H9 (cell line): ENCODE results near the gene SH3GLB2. TPM values are rescaled to one million over a fixed set of nuclear protein-coding genes. Genes with fewer than 3 reads are reported as not detected.

ENCODE experiments used
- DNase-seq: peaks from one replicate; pipeline ENCODE4 v3.0.0-alpha.2; 2017
- H2AFZ ChIP-seq: one replicate; pipeline ENCODE4 v1.6.1; 2013; ENCODE audit warnings: mild to moderate bottlenecking, low read length, control low read depth, moderate library complexity
- H2AK5ac ChIP-seq: 2 replicates; pipeline ENCODE4 v1.6.1; 2013; ENCODE audit warnings: low read length, control low read depth, mixed read lengths; ENCODE audit not compliant: insufficient read length
- H2BK120ac ChIP-seq: one replicate; pipeline ENCODE4 v1.6.1; 2013; ENCODE audit warnings: low read depth, mild to moderate bottlenecking, low read length, control low read depth, inconsistent platforms; ENCODE audit not compliant: poor library complexity, severe bottlenecking
- H2BK12ac ChIP-seq: 2 replicates; pipeline ENCODE4 v1.6.1; 2013; ENCODE audit warnings: low read length, control low read depth, mixed read lengths, low read depth; ENCODE audit not compliant: insufficient read length
- H2BK15ac ChIP-seq: 2 replicates; pipeline ENCODE4 v1.6.1; 2013; ENCODE audit warnings: low read depth, low read length, control low read depth
- H2BK20ac ChIP-seq: one replicate; pipeline ENCODE4 v1.6.1; 2013; ENCODE audit warnings: low read depth, mild to moderate bottlenecking, low read length, control low read depth, inconsistent platforms; ENCODE audit not compliant: poor library complexity, severe bottlenecking
- H2BK5ac ChIP-seq: 2 replicates; pipeline ENCODE4 v1.6.1; 2013; ENCODE audit warnings: low read length, control low read depth, mixed read lengths; ENCODE audit not compliant: insufficient read length
- H3K14ac ChIP-seq: 2 replicates; pipeline ENCODE4 v1.6.1; 2013; ENCODE audit warnings: low read length, control low read depth; ENCODE audit not compliant: insufficient read depth
- H3K18ac ChIP-seq: 2 replicates; pipeline ENCODE4 v1.6.1; 2013; ENCODE audit warnings: low read depth, mild to moderate bottlenecking, mixed read lengths, low read length, control low read depth; ENCODE audit not compliant: insufficient read length
- H3K23ac ChIP-seq: 2 replicates; pipeline ENCODE4 v1.6.1; 2013; ENCODE audit warnings: low read length, control low read depth, mixed read lengths, low read depth; ENCODE audit not compliant: insufficient read length
- H3K23me2 ChIP-seq: 2 replicates; pipeline ENCODE4 v1.6.1; 2013; ENCODE audit warnings: low read depth, mild to moderate bottlenecking, mixed read lengths, low read length, control low read depth; ENCODE audit not compliant: insufficient read length, poor library complexity, severe bottlenecking
- H3K27ac ChIP-seq: 2 replicates; pipeline ENCODE4 v1.5.1; 2013; ENCODE audit warnings: low read length, control low read depth, mixed read lengths, low read depth; ENCODE audit not compliant: insufficient read length
- H3K27me3 ChIP-seq: 2 replicates; pipeline ENCODE4 v1.6.1; 2013; ENCODE audit warnings: low read length, control low read depth, inconsistent platforms; ENCODE audit not compliant: insufficient read depth
- H3K4ac ChIP-seq: 2 replicates; pipeline ENCODE4 v1.6.1; 2013; ENCODE audit warnings: low read depth, mild to moderate bottlenecking, control low read depth, inconsistent platforms, low read length, moderate library complexity
- H3K4me1 ChIP-seq: 2 replicates; pipeline ENCODE4 v1.6.1; 2013; ENCODE audit warnings: low read length, control low read depth, inconsistent platforms; ENCODE audit not compliant: insufficient read depth
- H3K4me2 ChIP-seq: 2 replicates; pipeline ENCODE4 v1.6.1; 2013; ENCODE audit warnings: low read length, control low read depth, mixed read lengths; ENCODE audit not compliant: insufficient read length, insufficient read depth
- H3K56ac ChIP-seq: 2 replicates; pipeline ENCODE4 v1.6.1; 2013; ENCODE audit warnings: low read depth, mild to moderate bottlenecking, mixed read lengths, low read length, control low read depth; ENCODE audit not compliant: insufficient read length
- H3K79me1 ChIP-seq: 2 replicates; pipeline ENCODE4 v1.6.1; 2013; ENCODE audit warnings: low read depth, mild to moderate bottlenecking, moderate library complexity, low read length, control low read depth, inconsistent platforms; ENCODE audit not compliant: insufficient read depth, poor library complexity, severe bottlenecking
- H3K79me2 ChIP-seq: 2 replicates; pipeline ENCODE4 v1.6.1; 2013; ENCODE audit warnings: low read length, control low read depth, inconsistent platforms; ENCODE audit not compliant: insufficient read depth
- H3K9ac ChIP-seq: 2 replicates; pipeline ENCODE4 v1.6.1; 2013; ENCODE audit warnings: low read length, control low read depth, mixed read lengths; ENCODE audit not compliant: insufficient read length; ENCODE audit errors: extremely low read depth
- H3K9me3 ChIP-seq: one replicate; pipeline ENCODE4 v1.6.1; 2013; ENCODE audit warnings: low read depth, low read length, inconsistent platforms; ENCODE audit not compliant: control insufficient read depth
- H3T11ph ChIP-seq: one replicate; pipeline ENCODE4 v1.6.1; 2013; ENCODE audit warnings: mild to moderate bottlenecking, low read length, control low read depth, inconsistent platforms
- H4K20me1 ChIP-seq: one replicate; pipeline ENCODE4 v1.6.1; 2013; ENCODE audit not compliant: control insufficient read depth, insufficient read length, insufficient read depth
- H4K5ac ChIP-seq: 2 replicates; pipeline ENCODE4 v1.6.1; 2013; ENCODE audit warnings: low read depth, mild to moderate bottlenecking, mixed read lengths, low read length, control low read depth; ENCODE audit not compliant: insufficient read length
- H4K8ac ChIP-seq: replicated peaks from 2 replicates; pipeline ENCODE4 v1.6.1; 2013; ENCODE audit warnings: low read length, control low read depth, mixed read lengths, low read depth; ENCODE audit not compliant: insufficient read length
- H4K91ac ChIP-seq: 2 replicates; pipeline ENCODE4 v1.6.1; 2013; ENCODE audit warnings: low read depth, mild to moderate bottlenecking, moderate library complexity, mixed read lengths, low read length, control low read depth; ENCODE audit not compliant: insufficient read length
- H3K27ac Mint-ChIP-seq, 3 experiments: 2 replicates in 2 of 3; 3 replicates in 1 of 3; pipeline ENCODE4 v1.8.0; 2020 to 2021; ENCODE audit warnings: mixed read lengths in 3 of 3, mild to moderate bottlenecking in 1 of 3, moderate library complexity in 1 of 3
- H3K27me3 Mint-ChIP-seq: 2 replicates; pipeline ENCODE4 v1.8.0; 2021; ENCODE audit warnings: low read depth, mild to moderate bottlenecking, moderate library complexity, mixed read lengths
- H3K36me3 Mint-ChIP-seq, 3 experiments: 2 replicates in 2 of 3; 3 replicates in 1 of 3; pipeline ENCODE4 v1.8.0; 2020 to 2021; ENCODE audit warnings: low read depth in 3 of 3, mixed read lengths in 3 of 3; ENCODE audit not compliant: insufficient read depth in 1 of 3
- H3K4me1 Mint-ChIP-seq, 2 experiments: 2 replicates each; pipeline ENCODE4 v1.8.0; 2020; ENCODE audit warnings: mixed read lengths in 2 of 2
- H3K4me3 Mint-ChIP-seq, 2 experiments: 2 replicates in 1 of 2; 3 replicates in 1 of 2; pipeline ENCODE4 v1.8.0; 2020 to 2021; ENCODE audit warnings: mild to moderate bottlenecking in 2 of 2, mixed read lengths in 2 of 2, moderate library complexity in 1 of 2
- H3K9me3 Mint-ChIP-seq, 2 experiments: 2 replicates in 1 of 2; 3 replicates in 1 of 2; pipeline ENCODE4 v1.8.0; 2020; ENCODE audit warnings: mild to moderate bottlenecking in 2 of 2, mixed read lengths in 2 of 2, moderate library complexity in 1 of 2
- WGBS: extraction: QIAGEN DNeasy Blood & Tissue Kit; methylation state at CpG from one replicate; pipeline ENCODE4 v1.1.7; 2013; ENCODE audit warnings: missing lambda C conversion rate, low lambda C conversion rate, mixed read lengths; ENCODE audit not compliant: insufficient read length; ENCODE audit errors: extremely low coverage; 5-methylcytosine and 5-hydroxymethylcytosine counted together
- total RNA-seq: library from RNA; stranded (reverse); gene quantifications from 2 replicates; pipeline ENCODE4 v1.2.1, GENCODE V29; 2021
- TF ChIP-seq, protein P1 (sequence below): fragments of 200-600 bp; sonication (generic); conservative IDR thresholded peaks from 3 replicates; pipeline ENCODE4 v1.8.0; 2021; ENCODE audit warnings: antibody characterized with exemption, mild to moderate bottlenecking

SH3GLB2 gene
- total RNA-seq, 1 experiment from 2014 or later: 69.5 TPM

DNA sequence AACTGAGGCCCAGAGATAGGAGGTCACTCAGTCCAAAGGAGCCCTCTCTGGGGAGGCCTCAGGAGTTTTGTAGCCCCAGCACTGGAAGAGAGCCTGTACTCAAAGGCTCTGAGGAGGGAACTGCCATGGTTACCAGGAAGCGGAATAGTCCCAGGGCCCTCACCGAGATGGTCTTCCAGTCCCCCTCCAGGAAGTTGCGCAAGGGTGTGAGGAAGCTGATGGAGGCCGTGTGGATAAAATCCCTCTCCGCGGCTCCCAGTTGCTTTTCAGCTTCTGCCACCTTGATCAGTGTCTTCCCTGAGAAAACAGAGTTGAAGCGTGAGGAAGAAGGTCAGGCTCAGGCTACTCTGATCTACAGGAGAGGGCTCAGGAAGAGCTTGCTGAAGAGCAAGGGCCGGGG, 13.5 kb downstream of the SH3GLB2 start:
- Histone ChIP-seq H3K18ac (no peak overlapping the region), H3K27ac (no peak overlapping the region), H3K9ac (no peak overlapping the region), H4K20me1 (no peaks in the 10 kb centered on the region), H4K8ac (no peak overlapping the region), H3K23me2 (no peaks in the 10 kb centered on the region), H4K91ac (no peak overlapping the region), H2BK120ac (no peak overlapping the region), H3K23ac (no peak overlapping the region), H2BK12ac (no peak overlapping the region), H2BK15ac (no peak overlapping the region), H3K14ac (no peak overlapping the region), H3T11ph (no peak overlapping the region), H2BK20ac (no peak overlapping the region), H3K79me1 (no peaks in the 10 kb centered on the region), H3K27me3 (no peaks in the 10 kb centered on the region), H3K4me2 (no peak overlapping the region), H3K4me1 (no peaks in the 10 kb centered on the region), H3K9me3 (no peaks in the 10 kb centered on the region), H2AFZ (no peak overlapping the region), H2AK5ac (no peak overlapping the region), H3K79me2 (no peaks in the 10 kb centered on the region), H2BK5ac (no peak overlapping the region), H4K5ac (no peak overlapping the region), H3K4ac (no peak overlapping the region), H3K56ac (no peak overlapping the region)
- Mint-ChIP-seq H3K4me1 (peaks cover 0 to 3% of the 10 kb centered on the region in 2 experiments; a peak in 1 of 4 replicates), H3K9me3 (no peaks in the 10 kb centered on the region), H3K27me3 (no peaks in the 10 kb centered on the region), H3K4me3 (no peak overlapping the region), H3K27ac (no peak overlapping the region; a peak in 1 of 7 replicates), H3K36me3 (peaks cover 9 to 62% (median 46%) of the 10 kb centered on the region in 3 experiments; a peak in 6 of 7 replicates)
- TF ChIP-seq, protein P1, sequence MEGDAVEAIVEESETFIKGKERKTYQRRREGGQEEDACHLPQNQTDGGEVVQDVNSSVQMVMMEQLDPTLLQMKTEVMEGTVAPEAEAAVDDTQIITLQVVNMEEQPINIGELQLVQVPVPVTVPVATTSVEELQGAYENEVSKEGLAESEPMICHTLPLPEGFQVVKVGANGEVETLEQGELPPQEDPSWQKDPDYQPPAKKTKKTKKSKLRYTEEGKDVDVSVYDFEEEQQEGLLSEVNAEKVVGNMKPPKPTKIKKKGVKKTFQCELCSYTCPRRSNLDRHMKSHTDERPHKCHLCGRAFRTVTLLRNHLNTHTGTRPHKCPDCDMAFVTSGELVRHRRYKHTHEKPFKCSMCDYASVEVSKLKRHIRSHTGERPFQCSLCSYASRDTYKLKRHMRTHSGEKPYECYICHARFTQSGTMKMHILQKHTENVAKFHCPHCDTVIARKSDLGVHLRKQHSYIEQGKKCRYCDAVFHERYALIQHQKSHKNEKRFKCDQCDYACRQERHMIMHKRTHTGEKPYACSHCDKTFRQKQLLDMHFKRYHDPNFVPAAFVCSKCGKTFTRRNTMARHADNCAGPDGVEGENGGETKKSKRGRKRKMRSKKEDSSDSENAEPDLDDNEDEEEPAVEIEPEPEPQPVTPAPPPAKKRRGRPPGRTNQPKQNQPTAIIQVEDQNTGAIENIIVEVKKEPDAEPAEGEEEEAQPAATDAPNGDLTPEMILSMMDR: no peak
- no peak for DNase-seq
- WGBS: no CpG with 5 or more reads among the region's 8 CpGs
